ENCODE measurements around the gene TRANK1.

GRCh38 chr3:36954452-36955134, 9.7 kb upstream of the TRANK1 start:
- TF ChIP-seq CTCF (IDR thresholded peaks at IDR 0.05) = no peak
- no peak for TF ChIP-seq ZNF512 (CRISPR knock-in tag; IDR thresholded peaks at IDR 0.05; ENCODE audit: borderline replicate concordance)
- no peak for TF ChIP-seq MAX (CRISPR knock-in tag; IDR thresholded peaks at IDR 0.05)
- no peak for TF ChIP-seq ATF3 (CRISPR knock-in tag; conservative IDR thresholded peaks at IDR 0.05)
- no peak for TF ChIP-seq AFF4 (CRISPR knock-in tag; IDR thresholded peaks at IDR 0.05; ENCODE audit: borderline replicate concordance)
- no peak for TF ChIP-seq FOXJ3 (CRISPR knock-in tag; IDR thresholded peaks at IDR 0.05; ENCODE audit: borderline replicate concordance)

All from WTC11 (cell line).